Smooth muscle cell (in vitro differentiated cells): ENCODE data around the gene ANKRD13D. TPM values are rescaled to one million over a fixed set of nuclear protein-coding genes. Genes with fewer than 3 reads are reported as not detected.

Source experiments
- DNase-seq: peaks from one replicate; lab custom pipeline; 2025; ENCODE audit not compliant: unreplicated experiment; lab: John Stamatoyannopoulos, UW
- H2AFZ ChIP-seq: fragments of 200-600 bp; sonication (generic); 2 replicates; pipeline ENCODE4 v1.6.0; 2016; ENCODE audit warnings: antibody characterized with exemption, low read depth, mild to moderate bottlenecking
- H3F3A ChIP-seq: fragments of 200-600 bp; sonication (generic); 2 replicates; pipeline ENCODE4 v1.6.0; 2017; ENCODE audit warnings: antibody characterized with exemption, low read depth
- H3K27ac ChIP-seq: fragments of 200-600 bp; sonication (generic); 2 replicates; pipeline ENCODE4 v1.5.1; 2016; ENCODE audit warnings: low read depth, mild to moderate bottlenecking
- H3K27me3 ChIP-seq: fragments of 200-600 bp; sonication (generic); 2 replicates; pipeline ENCODE4 v1.6.1; 2016; ENCODE audit warnings: low read depth, mild to moderate bottlenecking
- H3K36me3 ChIP-seq: fragments of 200-600 bp; sonication (generic); 2 replicates; pipeline ENCODE4 v1.5.1; 2016; ENCODE audit warnings: low read depth
- H3K4me1 ChIP-seq: fragments of 200-600 bp; sonication (generic); 2 replicates; pipeline ENCODE4 v1.5.1; 2016; ENCODE audit warnings: low read depth
- H3K4me2 ChIP-seq: fragments of 200-600 bp; sonication (generic); 2 replicates; pipeline ENCODE4 v1.6.0; 2016; ENCODE audit warnings: mild to moderate bottlenecking
- H3K4me3 ChIP-seq: fragments of 200-600 bp; sonication (generic); 2 replicates; pipeline ENCODE4 v1.5.1; 2016; ENCODE audit warnings: mild to moderate bottlenecking
- H3K79me2 ChIP-seq: fragments of 200-600 bp; sonication (generic); 2 replicates; pipeline ENCODE4 v1.6.0; 2016; ENCODE audit warnings: low read depth, mild to moderate bottlenecking
- H3K9ac ChIP-seq: fragments of 200-600 bp; sonication (generic); 2 replicates; pipeline ENCODE4 v1.6.0; 2016; ENCODE audit warnings: low read depth
- H3K9me3 ChIP-seq: fragments of 200-600 bp; sonication (generic); replicated peaks from 2 replicates; pipeline ENCODE4 v1.5.1; 2016; ENCODE audit warnings: low read depth
- H4K20me1 ChIP-seq: fragments of 200-600 bp; sonication (generic); 2 replicates; pipeline ENCODE4 v1.6.0; 2016; ENCODE audit warnings: low read depth
- CTCF ChIP-seq: fragments of 200-600 bp; sonication (generic); IDR thresholded peaks from 2 replicates; pipeline ENCODE4 v1.5.1; 2017; ENCODE audit warnings: borderline replicate concordance, mild to moderate bottlenecking, antibody characterized with exemption; ENCODE audit not compliant: insufficient read depth, poor library complexity, severe bottlenecking
- WGBS: methylation state at CpG from one replicate; pipeline ENCODE4 v1.1.7; 2016; ENCODE audit warnings: low lambda C conversion rate; 5-methylcytosine and 5-hydroxymethylcytosine counted together
- polyA plus RNA-seq: library from polyadenylated mRNA; unstranded; fragments of >200 nt; fragmentation: Nextera tagmentation; extraction: Ambion mirVana; gene quantifications from 2 replicates; pipeline ENCODE4 v1.2.1, GENCODE V29; 2016
- total RNA-seq: library from RNA; depleted of rRNA; stranded (reverse); fragments of >200 nt; gene quantifications from 2 replicates; pipeline ENCODE4 v1.2.3, GENCODE V29; 2014

ANKRD13D gene
- total and polyA plus RNA-seq, 2 experiments from 2014 or later, result 34.7 to 52.0 TPM

- no peak for TF ChIP-seq CTCF
- Histone ChIP-seq H3K4me2 (no peak overlapping the region), H2AFZ (no peak overlapping the region), H3F3A (no peaks in the 10 kb centered on the region), H3K9me3 (no peaks in the 10 kb centered on the region), H4K20me1 (no peaks in the 10 kb centered on the region), H3K79me2 (no peaks in the 10 kb centered on the region), H3K27ac (no peak overlapping the region), H3K4me3 (no peak overlapping the region), H3K9ac (no peak overlapping the region), H3K27me3 (no peaks in the 10 kb centered on the region), H3K4me1 (no peaks in the 10 kb centered on the region), H3K36me3 (no peaks in the 10 kb centered on the region)
- DNase-seq, result no peak
- WGBS, result 93% methylated on average over 19 of the region's 19 CpGs
Observed at GRCh38 chr11:67310246-67311050, 21.3 kb downstream of the ANKRD13D start.

GRCh38 chr11:67311051-67311555 is 22.0 kb downstream of the ANKRD13D start:
- 86% methylated on average over 18 of the region's 18 CpGs for WGBS
- Histone ChIP-seq H3K27me3 (no peaks in the 10 kb centered on the region), H4K20me1 (no peaks in the 10 kb centered on the region), H3F3A (no peaks in the 10 kb centered on the region), H2AFZ (no peak overlapping the region), H3K4me3 (no peak overlapping the region), H3K4me1 (no peaks in the 10 kb centered on the region), H3K4me2 (no peak overlapping the region), H3K36me3 (no peaks in the 10 kb centered on the region), H3K9ac (no peak overlapping the region), H3K27ac (peak overlapping the region; percentile 42), H3K9me3 (no peaks in the 10 kb centered on the region), H3K79me2 (no peaks in the 10 kb centered on the region)
- no peak for TF ChIP-seq CTCF
- no peak for DNase-seq

- no peaks in the 10 kb centered on the region for H3K9me3 ChIP-seq
- H3K4me2 ChIP-seq, result no peak overlapping the region
- H3K27me3 ChIP-seq, result no peaks in the 10 kb centered on the region
- peak overlapping the region; percentile 59 for H3K27ac ChIP-seq
- TF ChIP-seq CTCF, result no peak
- WGBS, result 89% methylated on average over 13 of the region's 15 CpGs
- H4K20me1 ChIP-seq, result no peaks in the 10 kb centered on the region
- no peaks in the 10 kb centered on the region for H3K36me3 ChIP-seq
- DNase-seq, result no peak
- H3K79me2 ChIP-seq, result no peaks in the 10 kb centered on the region
- no peaks in the 10 kb centered on the region for H3K4me1 ChIP-seq
- no peak overlapping the region for H3K4me3 ChIP-seq
- no peak overlapping the region for H3K9ac ChIP-seq
- H2AFZ ChIP-seq, result no peak overlapping the region
- H3F3A ChIP-seq, result no peaks in the 10 kb centered on the region
Observed at GRCh38 chr11:67311556-67312082, 22.5 kb downstream of the ANKRD13D start.
